ENCODE data around the gene KRTAP2-4.

DNA sequence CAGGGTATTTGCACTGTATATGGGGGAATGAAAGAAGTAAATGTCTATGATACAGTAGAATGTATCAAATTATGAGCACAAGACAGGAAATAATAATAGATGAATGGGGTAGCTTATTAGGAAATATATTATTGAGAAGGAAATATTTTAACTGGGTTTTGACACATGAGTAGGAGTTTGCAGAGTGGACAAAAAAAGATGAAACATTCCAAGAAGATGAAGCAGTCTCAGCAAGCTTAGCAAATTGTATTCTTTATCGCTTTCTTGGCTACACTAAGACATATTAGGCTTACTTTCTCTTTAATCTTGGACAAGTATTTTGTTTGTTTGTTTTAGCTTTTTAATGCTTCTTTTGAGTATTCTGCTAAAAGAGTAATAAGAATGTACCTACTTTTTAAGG, 38.2 kb upstream of the KRTAP2-4 start:
- TF ChIP-seq EZH2 (IDR thresholded peaks at IDR 0.05; ENCODE audit: low read length, missing control alignments), result no peak
- TF ChIP-seq CTCF (conservative IDR thresholded peaks at IDR 0.05 in 1 of 2, IDR thresholded peaks at IDR 0.05 in 1 of 2; ENCODE audit: low read depth in 1 of 2, low read length in 2 of 2), result no peak
